HG02798 (cell line): ENCODE results near the gene SNRNP48.

ENCODE experiments used
- ATAC-seq: cut with Tn5 transposase; IDR thresholded peaks from one replicate; pipeline ENCODE4 v1.9.1; 2021; ENCODE audit warnings: mild to moderate bottlenecking; ENCODE audit not compliant: unreplicated experiment, poor library complexity

SNRNP48 gene

GRCh38 chr6:7590918-7591302, 912 bp downstream of the SNRNP48 start:
- ATAC-seq, result no peak

GRCh38 chr6:7591770-7592169, 1.8 kb downstream of the SNRNP48 start:
- ATAC-seq, result no peak

GRCh38 chr6:7593229-7593628, 3.2 kb downstream of the SNRNP48 start:
- ATAC-seq, result no peak

- ATAC-seq, result no peak
Measured at GRCh38 chr6:7594579-7595125, 4.7 kb downstream of the SNRNP48 start.

- ATAC-seq, result no peak
Measured at GRCh38 chr6:7604003-7604402, 14.0 kb downstream of the SNRNP48 start.

- ATAC-seq, result no peak
Measured at GRCh38 chr6:7604506-7604905, 14.5 kb downstream of the SNRNP48 start.

- no peak for ATAC-seq
Measured at GRCh38 chr6:7615611-7616383, 25.8 kb downstream of the SNRNP48 start.

GRCh38 chr6:7617801-7618764, 28.1 kb downstream of the SNRNP48 start:
- ATAC-seq, result peak; percentile 44

- ATAC-seq, result no peak
Measured at GRCh38 chr6:7621761-7622160, 31.8 kb downstream of the SNRNP48 start.

GRCh38 chr6:7624796-7625710, 35.1 kb downstream of the SNRNP48 start:
- ATAC-seq, result no peak

GRCh38 chr6:7628479-7628878, 38.5 kb downstream of the SNRNP48 start:
- no peak for ATAC-seq

GRCh38 chr6:7628909-7629308, 38.9 kb downstream of the SNRNP48 start:
- ATAC-seq, result no peak

- no peak for ATAC-seq
Measured at GRCh38 chr6:7629321-7629720, 39.3 kb downstream of the SNRNP48 start.

- ATAC-seq, result no peak
Measured at GRCh38 chr6:7630792-7631191, 40.8 kb downstream of the SNRNP48 start.

GRCh38 chr6:7631466-7631865, 41.5 kb downstream of the SNRNP48 start:
- no peak for ATAC-seq

GRCh38 chr6:7632501-7633290, 42.7 kb downstream of the SNRNP48 start:
- no peak for ATAC-seq

GRCh38 chr6:7633361-7633760, 43.4 kb downstream of the SNRNP48 start:
- no peak for ATAC-seq

GRCh38 chr6:7636151-7636550, 46.2 kb downstream of the SNRNP48 start:
- ATAC-seq, result no peak

- no peak for ATAC-seq
Measured at GRCh38 chr6:7637533-7637932, 47.5 kb downstream of the SNRNP48 start.
